Breast epithelium (tissue), 4 donors: ENCODE results near the gene SEC14L5. TPM values are rescaled to one million over a fixed set of nuclear protein-coding genes. Genes with fewer than 3 reads are reported as not detected.
A peak's percentile ranks its signal among the peaks of the same experiment; 100 is the strongest.

ENCODE experiments used
- DNase-seq, 2 donors: peaks; one replicate each; pipeline ENCODE4 v3.0.0-alpha.2; 2019; ENCODE audit warnings: low spot score in 2 of 2
- H3K27ac ChIP-seq, 2 donors: fragments of 200-600 bp; sonication (generic) in 1 of 2; one replicate each; pipeline ENCODE4 v1.5.1; 2016 to 2019; ENCODE audit warnings: mild to moderate bottlenecking in 1 of 2
- H3K27me3 ChIP-seq, 2 donors: fragments of 200-600 bp; sonication (generic) in 1 of 2; one replicate each; pipeline versions ENCODE4 v1.5.1 to v1.6.0; 2017 to 2019; ENCODE audit warnings: control low read depth in 1 of 2, mild to moderate bottlenecking in 1 of 2
- H3K36me3 ChIP-seq: fragments of 200-600 bp; one replicate; pipeline ENCODE4 v1.5.1; 2019
- H3K4me1 ChIP-seq, 2 donors: fragments of 200-600 bp; sonication (generic); one replicate each; pipeline ENCODE4 v1.5.1; 2016 to 2019; ENCODE audit warnings: control low read depth in 1 of 2
- H3K4me3 ChIP-seq, 3 donors: fragments of 200-600 bp; sonication (generic); 1 replicate in 2 of 3; 2 replicates in 1 of 3; pipeline ENCODE4 v1.5.1; 2016 to 2019; ENCODE audit warnings: mild to moderate bottlenecking in 3 of 3, moderate library complexity in 2 of 3
- H3K9me3 ChIP-seq, 2 donors: fragments of 200-600 bp; sonication (generic) in 1 of 2; one replicate each; pipeline ENCODE4 v1.5.1; 2016 to 2019; ENCODE audit warnings: control low read depth in 1 of 2
- CTCF ChIP-seq, 3 donors: fragments of 450-650 bp; IDR thresholded peaks; one replicate each; pipeline ENCODE4 v1.5.1; 2016 to 2017; ENCODE audit warnings: antibody characterized with exemption in 3 of 3, mild to moderate bottlenecking in 3 of 3, moderate library complexity in 3 of 3
- POLR2A ChIP-seq: fragments of 450-650 bp; IDR thresholded peaks from one replicate; pipeline ENCODE4 v1.6.1; 2016; ENCODE audit warnings: antibody characterized with exemption, mild to moderate bottlenecking, moderate library complexity
- POLR2AphosphoS5 ChIP-seq, 3 donors: sonication (generic); formaldehyde crosslinking; IDR thresholded peaks; one replicate each; pipeline ENCODE4 v1.6.1; 2017; ENCODE audit warnings: antibody characterized with exemption in 3 of 3
- intact Hi-C: fragments of 100-400 bp; cut with DNase I; formaldehyde crosslinking; loops from one replicate; pipeline ENCODE4 v1.15.1; 2023; ENCODE audit warnings: low total_unique reads
- total RNA-seq, 3 donors: library from RNA; depleted of rRNA; stranded (reverse); fragments of >200 nt; gene quantifications; one replicate each; pipeline ENCODE4 v1.1.0, GENCODE V29; 2016

Gene SEC14L5
- total RNA-seq, 3 donors from 2014 or later: 0.33 to 1.3 (median 0.59) TPM

- Histone ChIP-seq H3K36me3 (no peaks in the 10 kb centered on the region), H3K27ac (peak overlapping the region in 1 of 2 donors; percentile 19)
These were observed 44.9 kb upstream of the SEC14L5 start for GRCh38 chr16:4913130-4913773.

GRCh38 chr16:4913774-4914525 is 44.2 kb upstream of the SEC14L5 start:
- no peak for DNase-seq
- H3K9me3 ChIP-seq: no peaks in the 10 kb centered on the region
- H3K4me1 ChIP-seq: peaks cover 0 to 4% of the 10 kb centered on the region in 2 donors
- intact Hi-C loops: no loop called here
- H3K27ac ChIP-seq: peak overlapping the region; percentile 18 to 32
- no peak overlapping the region for H3K4me3 ChIP-seq
- no peaks in the 10 kb centered on the region for H3K27me3 ChIP-seq
- no peaks in the 10 kb centered on the region for H3K36me3 ChIP-seq
- TF ChIP-seq POLR2A (no peak), POLR2AphosphoS5 (IDR thresholded peaks at IDR 0.05) (no peak), CTCF (IDR thresholded peaks at IDR 0.05) (no peak)

More at GRCh38 chr16:4913130-4913773, 44.9 kb upstream of the SEC14L5 start:
- Histone ChIP-seq H3K4me1 (peaks cover 0 to 4% of the 10 kb centered on the region in 2 donors), H3K9me3 (no peaks in the 10 kb centered on the region), H3K27me3 (no peaks in the 10 kb centered on the region), H3K4me3 (no peak overlapping the region)
- DNase-seq: no peak
- TF ChIP-seq POLR2A (no peak), POLR2AphosphoS5 (IDR thresholded peaks at IDR 0.05) (no peak), CTCF (IDR thresholded peaks at IDR 0.05) (no peak)
- intact Hi-C loops: no loop called here

GRCh38 chr16:4914528-4915225 is 43.5 kb upstream of the SEC14L5 start:
- TF ChIP-seq CTCF (IDR thresholded peaks at IDR 0.05) (no peak), POLR2AphosphoS5 (IDR thresholded peaks at IDR 0.05) (no peak), POLR2A (no peak)
- Histone ChIP-seq H3K4me3 (no peak overlapping the region), H3K9me3 (no peaks in the 10 kb centered on the region), H3K27me3 (no peaks in the 10 kb centered on the region), H3K27ac (peak overlapping the region; percentile 60 to 61), H3K4me1 (peaks cover 0 to 4% of the 10 kb centered on the region in 2 donors), H3K36me3 (no peaks in the 10 kb centered on the region)
- intact Hi-C loops: no loop called here
- DNase-seq: no peak

- no peaks in the 10 kb centered on the region for H3K27me3 ChIP-seq
These were observed 42.8 kb upstream of the SEC14L5 start for GRCh38 chr16:4915226-4915761.

More at GRCh38 chr16:4915226-4915761, 42.8 kb upstream of the SEC14L5 start:
- no peaks in the 10 kb centered on the region for H3K36me3 ChIP-seq
- TF ChIP-seq CTCF (IDR thresholded peaks at IDR 0.05) (no peak), POLR2A (no peak), POLR2AphosphoS5 (IDR thresholded peaks at IDR 0.05) (peak in 1 of 3 donors; percentile 26)
- no peaks in the 10 kb centered on the region for H3K9me3 ChIP-seq
- intact Hi-C loops: no loop called here
- H3K27ac ChIP-seq: peak overlapping the region; percentile 60 to 61
- DNase-seq: no peak
- no peak overlapping the region for H3K4me3 ChIP-seq
- peaks cover 0 to 4% of the 10 kb centered on the region in 2 donors for H3K4me1 ChIP-seq
